HG03108 (cell line): ENCODE results near the gene RNF31.
"Not testable (repeated sequence)": the region's sequence is repeated elsewhere in the genome, so short reads cannot be mapped to it uniquely, and the experiment has no call there.

Source experiments
- ATAC-seq: cut with Tn5 transposase; IDR thresholded peaks from one replicate; pipeline ENCODE4 v1.9.1; 2021; ENCODE audit warnings: moderate library complexity; ENCODE audit not compliant: unreplicated experiment

Gene RNF31

GRCh38 chr14:24146978-24147760 is at the start of gene RNF31:
Gene RNF31 (plus strand): TSS chr14:24147498. CDS start chr14:24147699, 201 bp downstream.
- peak; percentile 79 for ATAC-seq

- ATAC-seq = no peak
Measured at GRCh38 chr14:24098229-24098926, 48.9 kb upstream of the RNF31 start.

GRCh38 chr14:24098927-24099813 is 48.1 kb upstream of the RNF31 start:
- no peak for ATAC-seq

GRCh38 chr14:24100197-24100981 is 46.9 kb upstream of the RNF31 start:
- ATAC-seq = no peak

DNA sequence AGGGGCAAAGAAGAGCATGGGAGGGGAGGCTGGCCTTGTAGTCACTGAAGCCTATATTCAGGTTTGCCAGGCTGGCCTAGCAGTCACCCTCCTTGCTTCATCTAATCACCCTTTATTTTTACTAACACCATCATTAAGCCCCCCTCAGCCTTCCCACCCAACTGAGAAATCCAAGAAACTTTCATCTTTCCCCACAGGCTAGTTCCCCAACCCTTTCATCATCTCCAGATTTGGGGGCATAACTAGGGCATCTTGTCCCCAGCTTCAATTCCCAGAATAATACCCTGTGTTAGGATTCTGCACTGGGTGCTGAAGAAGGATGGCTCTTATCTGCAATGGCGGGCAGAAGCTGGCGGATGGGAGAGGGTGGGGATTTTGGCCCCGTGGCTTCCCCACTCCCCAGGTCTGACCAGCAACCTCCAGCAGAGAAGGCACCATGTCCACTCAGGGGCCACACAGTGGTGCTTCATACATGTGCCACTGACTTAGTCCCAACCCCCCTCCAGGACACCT is 46.3 kb upstream of the RNF31 start:
- no peak for ATAC-seq

DNA sequence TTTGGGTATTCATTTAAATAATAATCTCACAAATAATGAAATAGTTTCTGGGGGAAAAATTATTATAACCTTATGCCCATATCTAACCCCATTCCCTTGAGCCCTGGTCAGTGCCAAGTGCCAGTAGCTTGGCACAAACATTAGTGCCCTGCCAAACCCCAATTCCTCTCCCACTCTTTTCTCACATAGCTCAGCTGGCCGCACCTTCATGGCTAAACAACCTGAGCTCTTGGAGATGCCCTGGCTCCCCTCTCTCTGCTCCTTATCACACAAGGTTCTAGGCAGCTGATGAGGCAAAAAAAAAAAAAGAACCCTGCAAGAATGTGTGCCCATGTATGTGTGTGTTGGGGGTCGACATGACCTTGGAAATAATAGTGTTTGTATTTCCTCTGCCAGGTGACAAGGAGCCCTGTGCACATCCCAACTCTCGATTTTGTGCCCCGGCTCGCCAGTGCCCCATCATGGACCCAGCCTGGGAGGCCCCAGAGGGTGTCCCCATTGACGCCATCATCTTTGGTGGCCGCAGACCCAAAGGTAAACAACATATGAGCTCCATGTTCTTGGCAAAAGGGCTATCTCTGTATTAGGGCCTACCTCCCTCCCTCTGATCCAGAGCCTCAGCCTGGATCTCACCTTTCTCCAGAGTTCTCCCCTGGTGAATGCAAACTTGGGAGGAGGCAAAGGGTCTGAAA is 44.8 kb upstream of the RNF31 start:
- no peak for ATAC-seq

GRCh38 chr14:24103451-24103850 is 43.8 kb upstream of the RNF31 start:
- ATAC-seq = no peak

DNA sequence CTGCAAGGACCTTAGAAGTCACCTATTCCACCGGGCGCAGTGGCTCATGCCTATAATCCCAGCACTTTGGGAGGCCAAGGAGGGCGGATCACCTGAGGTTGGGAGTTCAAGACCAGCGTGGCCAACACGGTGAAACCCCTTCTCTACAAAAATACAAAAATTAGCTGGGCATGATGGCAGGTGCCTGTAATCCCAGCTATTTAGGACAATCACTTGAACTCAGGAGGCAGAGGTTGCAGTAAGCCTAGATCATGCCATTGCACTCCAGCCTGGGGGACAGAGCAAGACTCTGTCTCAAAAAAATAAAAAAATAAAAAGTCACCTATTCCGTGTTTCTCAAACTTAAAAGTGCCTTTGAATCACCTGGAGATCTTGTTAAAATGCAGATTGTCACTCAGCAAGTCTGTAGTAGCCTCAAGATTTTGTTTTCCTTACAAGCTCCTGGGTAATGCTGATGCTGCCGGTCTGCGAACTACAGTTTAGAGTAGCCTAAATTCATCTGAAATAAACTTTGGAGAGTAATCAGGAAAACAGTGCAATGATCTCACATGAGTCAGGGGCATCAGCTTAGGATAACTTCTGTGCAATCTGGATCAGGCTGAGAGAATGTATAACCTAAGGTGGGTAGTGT is 41.6 kb upstream of the RNF31 start:
- not testable (repeated sequence) for ATAC-seq

DNA sequence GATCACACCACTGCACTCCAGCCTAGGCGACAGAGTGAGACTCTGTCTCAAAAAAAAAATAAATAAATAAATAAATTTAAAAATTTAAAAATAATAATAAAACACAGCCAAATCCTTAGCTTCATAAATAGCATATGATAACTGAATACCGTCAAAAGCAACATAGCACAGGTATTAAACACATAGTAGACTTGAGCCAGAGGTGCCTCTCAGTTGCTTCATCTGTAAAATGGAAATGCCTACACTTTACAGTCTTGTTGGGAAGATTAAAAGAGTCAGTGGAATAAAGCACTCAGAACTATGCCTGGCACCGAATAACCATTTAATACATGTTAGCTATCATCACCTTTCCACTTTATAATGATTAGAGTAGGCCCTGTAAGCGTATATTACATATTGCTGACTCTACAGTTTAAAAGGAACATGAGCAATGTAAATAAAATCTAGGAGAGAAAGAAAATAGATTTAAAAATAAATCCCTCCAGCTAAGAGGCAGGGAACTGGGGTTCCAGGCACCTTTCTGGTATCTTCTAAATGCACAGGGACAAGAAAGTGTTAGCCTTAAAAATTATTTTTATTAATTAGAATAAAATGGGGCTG is 40.5 kb upstream of the RNF31 start:
- no peak for ATAC-seq

- peak; percentile 25 for ATAC-seq
Measured at GRCh38 chr14:24108336-24108874, 38.9 kb upstream of the RNF31 start.

GRCh38 chr14:24110060-24110459 is 37.2 kb upstream of the RNF31 start:
- ATAC-seq = no peak

DNA sequence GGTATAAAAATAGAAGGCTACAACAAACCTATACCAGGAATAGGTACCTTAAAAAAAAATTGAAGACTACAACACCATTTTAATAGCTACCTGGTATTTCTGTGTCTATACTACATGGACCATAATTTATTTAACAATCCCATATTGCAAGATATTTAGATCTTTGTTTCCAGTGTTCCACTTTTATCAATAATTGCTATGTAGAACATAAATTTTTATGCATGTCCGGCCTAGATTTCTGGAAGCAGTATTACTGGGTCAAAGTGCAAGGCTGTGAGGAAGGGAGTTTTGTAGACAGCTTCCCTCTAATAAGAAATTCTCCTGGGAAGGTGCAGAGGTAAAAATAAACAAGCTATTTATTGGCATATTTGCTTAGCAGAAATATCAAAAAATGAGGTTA is 36.8 kb upstream of the RNF31 start:
- no peak for ATAC-seq

GRCh38 chr14:24113379-24113800 is 33.9 kb upstream of the RNF31 start:
- no peak for ATAC-seq

GRCh38 chr14:24113801-24114531 is 33.3 kb upstream of the RNF31 start:
- peak; percentile 24 for ATAC-seq

DNA sequence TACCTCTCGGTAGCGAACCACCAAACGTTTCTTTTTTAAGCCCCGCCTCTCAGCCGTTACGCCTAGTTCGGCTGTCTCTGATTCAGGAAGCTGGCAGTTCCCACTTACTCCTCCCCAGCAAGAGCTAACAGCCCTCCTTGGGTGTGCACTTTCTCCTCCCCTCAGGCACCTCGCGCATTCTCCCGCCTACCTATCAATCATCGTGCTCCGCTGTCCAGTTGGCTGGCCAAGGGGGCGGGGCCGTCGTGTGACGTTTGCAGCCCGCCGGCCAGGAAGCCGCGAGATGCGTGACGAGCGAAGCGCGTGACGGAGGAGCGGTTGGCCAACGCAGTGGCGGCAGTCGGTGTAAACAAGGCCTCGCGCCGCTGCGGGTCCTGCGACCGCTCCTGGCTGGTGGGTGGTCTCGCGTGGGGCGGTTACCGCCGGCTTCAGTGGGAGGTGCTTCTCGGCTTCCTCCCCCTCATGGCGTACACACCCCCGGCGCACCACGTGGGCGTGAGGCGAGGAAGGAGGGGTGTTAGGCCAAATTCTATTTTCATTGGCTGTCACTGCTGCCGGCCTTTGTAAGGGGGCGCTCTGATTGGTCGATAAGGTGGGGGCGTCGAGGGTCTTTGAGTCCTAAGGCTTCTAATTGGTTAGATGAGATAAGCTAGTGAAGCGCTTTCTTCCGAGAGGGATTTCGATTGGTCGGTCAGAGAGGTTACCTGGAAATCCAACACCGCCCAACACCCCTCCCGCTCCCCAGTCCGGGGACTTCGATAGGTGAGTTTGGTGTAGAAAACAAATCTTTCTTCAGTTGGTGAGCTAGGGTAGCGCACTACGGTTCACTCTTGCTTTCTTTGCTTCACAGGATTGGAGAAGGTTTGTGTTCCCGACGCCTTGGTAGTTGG is 32.5 kb upstream of the RNF31 start, which contains the start of the genes DCAF11 and NRL:
Gene DCAF11, plus strand, starts transcription at position 246 of the 890 bp plus-strand sequence. CDS start 818 bp downstream, outside the sequence.
Gene NRL, minus strand, starts transcription at position 418 of the 890 bp plus-strand sequence. CDS start 32,101 bp downstream, outside the sequence.
- peak; percentile 79 for ATAC-seq

- no peak for ATAC-seq
Measured at GRCh38 chr14:24115422-24116127, 31.7 kb upstream of the RNF31 start.
